Ishikawa (cell line): ENCODE measurements around the gene PEMT.

ENCODE experiments used
- CEBPB ChIP-seq: IDR thresholded peaks from 2 replicates; pipeline ENCODE4 v1.6.1; 2012
- CREB1 ChIP-seq: IDR thresholded peaks from 2 replicates; pipeline ENCODE4 v1.6.1; 2012; ENCODE audit warnings: low read depth
- EGR1 ChIP-seq: IDR thresholded peaks from 2 replicates; pipeline ENCODE4 v1.6.1; 2012
- EP300 ChIP-seq: IDR thresholded peaks from 2 replicates; pipeline ENCODE4 v1.6.1; 2012; ENCODE audit warnings: borderline replicate concordance
- FOXM1 ChIP-seq: IDR thresholded peaks from 2 replicates; pipeline ENCODE4 v1.6.1; 2012; ENCODE audit warnings: low read depth, borderline replicate concordance
- NFIC ChIP-seq: IDR thresholded peaks from 2 replicates; pipeline ENCODE4 v1.6.1; 2012
- RAD21 ChIP-seq: IDR thresholded peaks from 2 replicates; pipeline ENCODE4 v1.6.1; 2012; ENCODE audit warnings: low read depth
- TAF1 ChIP-seq: IDR thresholded peaks from 2 replicates; pipeline ENCODE4 v1.6.1; 2012; ENCODE audit warnings: low read depth, mild to moderate bottlenecking
- TCF12 ChIP-seq: IDR thresholded peaks from 2 replicates; pipeline ENCODE4 v1.6.1; 2012; ENCODE audit warnings: low read depth
- TEAD4 ChIP-seq: IDR thresholded peaks from 2 replicates; pipeline ENCODE4 v1.6.1; 2012
- YY1 ChIP-seq: IDR thresholded peaks from 2 replicates; pipeline ENCODE4 v1.6.1; 2012; ENCODE audit warnings: low read depth
- ZBTB7A ChIP-seq: IDR thresholded peaks from 2 replicates; pipeline ENCODE4 v1.6.1; 2012; ENCODE audit warnings: low read depth
- TF ChIP-seq, protein P1 (sequence below): IDR thresholded peaks from 2 replicates; pipeline ENCODE4 v1.6.1; 2012; ENCODE audit warnings: low read depth, mild to moderate bottlenecking
- TF ChIP-seq, protein P2 (sequence below): IDR thresholded peaks from 2 replicates; pipeline ENCODE4 v1.6.1; 2012
- TF ChIP-seq, protein P3 (sequence below): IDR thresholded peaks from 2 replicates; pipeline ENCODE4 v1.6.1; 2012

PEMT gene

DNA sequence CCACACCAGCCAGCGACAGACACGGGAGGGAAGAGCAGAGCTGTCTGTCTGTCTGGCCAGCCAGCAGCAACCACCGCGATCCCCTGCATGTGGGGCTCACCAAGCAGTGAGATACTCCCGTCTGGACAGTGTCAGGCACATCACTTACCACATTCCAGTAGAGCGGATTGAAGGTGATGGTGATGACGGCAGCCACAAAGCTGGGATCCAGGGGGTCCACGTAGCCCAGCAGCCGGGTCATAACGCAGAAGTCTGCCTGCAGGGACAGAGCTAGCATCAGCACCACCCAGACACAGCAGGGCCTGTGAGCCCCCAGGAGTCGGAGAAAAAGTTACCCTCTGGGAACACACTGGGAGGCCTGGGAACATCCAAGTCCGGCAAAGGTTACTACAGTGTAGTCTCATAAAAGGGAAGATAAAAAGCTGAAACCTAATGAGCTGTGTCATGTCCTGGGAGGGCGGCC is 14.7 kb downstream of the PEMT start:
- TF ChIP-seq, protein P1, sequence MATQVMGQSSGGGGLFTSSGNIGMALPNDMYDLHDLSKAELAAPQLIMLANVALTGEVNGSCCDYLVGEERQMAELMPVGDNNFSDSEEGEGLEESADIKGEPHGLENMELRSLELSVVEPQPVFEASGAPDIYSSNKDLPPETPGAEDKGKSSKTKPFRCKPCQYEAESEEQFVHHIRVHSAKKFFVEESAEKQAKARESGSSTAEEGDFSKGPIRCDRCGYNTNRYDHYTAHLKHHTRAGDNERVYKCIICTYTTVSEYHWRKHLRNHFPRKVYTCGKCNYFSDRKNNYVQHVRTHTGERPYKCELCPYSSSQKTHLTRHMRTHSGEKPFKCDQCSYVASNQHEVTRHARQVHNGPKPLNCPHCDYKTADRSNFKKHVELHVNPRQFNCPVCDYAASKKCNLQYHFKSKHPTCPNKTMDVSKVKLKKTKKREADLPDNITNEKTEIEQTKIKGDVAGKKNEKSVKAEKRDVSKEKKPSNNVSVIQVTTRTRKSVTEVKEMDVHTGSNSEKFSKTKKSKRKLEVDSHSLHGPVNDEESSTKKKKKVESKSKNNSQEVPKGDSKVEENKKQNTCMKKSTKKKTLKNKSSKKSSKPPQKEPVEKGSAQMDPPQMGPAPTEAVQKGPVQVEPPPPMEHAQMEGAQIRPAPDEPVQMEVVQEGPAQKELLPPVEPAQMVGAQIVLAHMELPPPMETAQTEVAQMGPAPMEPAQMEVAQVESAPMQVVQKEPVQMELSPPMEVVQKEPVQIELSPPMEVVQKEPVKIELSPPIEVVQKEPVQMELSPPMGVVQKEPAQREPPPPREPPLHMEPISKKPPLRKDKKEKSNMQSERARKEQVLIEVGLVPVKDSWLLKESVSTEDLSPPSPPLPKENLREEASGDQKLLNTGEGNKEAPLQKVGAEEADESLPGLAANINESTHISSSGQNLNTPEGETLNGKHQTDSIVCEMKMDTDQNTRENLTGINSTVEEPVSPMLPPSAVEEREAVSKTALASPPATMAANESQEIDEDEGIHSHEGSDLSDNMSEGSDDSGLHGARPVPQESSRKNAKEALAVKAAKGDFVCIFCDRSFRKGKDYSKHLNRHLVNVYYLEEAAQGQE, result no peak
- TF ChIP-seq CREB1 (no peak), EGR1 (no peak), NFIC (no peak), TAF1 (no peak), TCF12 (no peak), ZBTB7A (no peak), YY1 (no peak), EP300 (no peak), FOXM1 (no peak), RAD21 (no peak)

DNA sequence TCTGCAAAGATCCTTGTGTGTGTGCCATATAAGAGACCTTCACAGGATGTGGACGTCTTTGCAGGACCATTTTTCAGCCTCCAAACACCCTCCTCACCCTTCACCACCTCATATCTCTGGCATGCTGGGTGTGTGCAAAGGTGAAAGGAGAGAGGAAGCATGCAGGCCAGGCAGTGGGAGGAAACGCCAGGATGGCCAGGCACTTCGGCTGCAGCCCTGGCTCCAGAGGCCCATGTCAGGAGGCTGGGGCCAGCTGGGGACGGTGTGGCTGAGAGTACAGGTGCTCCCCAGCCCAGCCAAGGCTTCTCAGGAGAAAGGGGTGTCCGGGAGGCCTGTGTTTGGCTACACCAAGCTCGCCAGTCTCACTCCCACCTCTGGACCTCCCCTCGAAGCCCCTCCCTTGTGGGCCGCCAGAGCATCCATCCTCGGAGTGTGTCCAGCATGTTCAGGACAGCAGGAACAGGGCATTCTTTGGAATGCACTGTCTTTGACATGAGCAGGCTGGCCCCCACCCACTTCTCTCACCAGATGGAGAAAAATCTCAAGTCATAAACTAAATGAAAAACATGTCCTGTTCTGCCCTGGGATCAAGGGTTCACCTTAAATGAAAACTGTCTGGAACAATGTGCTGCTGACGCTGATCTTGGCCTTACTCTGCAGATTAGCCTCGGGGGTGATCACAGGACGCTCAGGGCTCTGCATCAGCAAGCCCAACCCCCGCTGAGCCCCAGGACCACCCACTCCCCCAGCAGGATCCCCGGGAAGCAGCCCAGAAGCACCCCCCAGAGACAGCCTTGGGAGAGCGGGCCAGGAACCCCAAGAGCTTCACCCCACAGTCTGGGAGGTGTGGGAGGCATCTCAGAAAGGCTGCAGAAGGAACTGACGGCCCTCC is 15.9 kb downstream of the PEMT start:
- TF ChIP-seq RAD21, result no peak
- no peak for TF ChIP-seq EGR1
- no peak for TF ChIP-seq EP300
- TF ChIP-seq TEAD4, result no peak
- no peak for TF ChIP-seq CEBPB
- no peak for TF ChIP-seq YY1
- no peak for TF ChIP-seq TAF1

DNA sequence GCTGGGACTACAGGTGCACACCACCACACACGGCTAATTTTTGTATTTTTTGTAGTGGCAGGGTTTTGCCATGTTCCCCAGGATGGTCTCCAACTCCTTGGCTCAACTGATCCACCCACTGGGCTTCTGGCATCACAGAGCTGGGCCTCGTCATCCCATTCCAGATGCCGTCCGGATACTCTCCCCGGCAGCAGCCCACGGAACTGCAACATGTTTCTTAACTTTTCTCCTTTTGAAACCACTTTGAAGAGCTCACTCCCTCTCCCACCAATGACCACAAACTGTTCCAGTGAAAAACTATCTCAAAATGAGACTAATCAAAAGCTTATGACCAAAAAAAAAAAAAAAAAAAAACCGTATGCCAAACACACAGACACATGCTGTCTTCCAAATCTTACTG is 17.6 kb downstream of the PEMT start:
- TF ChIP-seq TEAD4 (no peak), CEBPB (no peak), EP300 (no peak), ZBTB7A (no peak), TCF12 (no peak), NFIC (no peak), FOXM1 (no peak), TAF1 (no peak)
- TF ChIP-seq, protein P2, sequence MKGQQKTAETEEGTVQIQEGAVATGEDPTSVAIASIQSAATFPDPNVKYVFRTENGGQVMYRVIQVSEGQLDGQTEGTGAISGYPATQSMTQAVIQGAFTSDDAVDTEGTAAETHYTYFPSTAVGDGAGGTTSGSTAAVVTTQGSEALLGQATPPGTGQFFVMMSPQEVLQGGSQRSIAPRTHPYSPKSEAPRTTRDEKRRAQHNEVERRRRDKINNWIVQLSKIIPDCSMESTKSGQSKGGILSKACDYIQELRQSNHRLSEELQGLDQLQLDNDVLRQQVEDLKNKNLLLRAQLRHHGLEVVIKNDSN, result no peak
- TF ChIP-seq, protein P1, result no peak

DNA sequence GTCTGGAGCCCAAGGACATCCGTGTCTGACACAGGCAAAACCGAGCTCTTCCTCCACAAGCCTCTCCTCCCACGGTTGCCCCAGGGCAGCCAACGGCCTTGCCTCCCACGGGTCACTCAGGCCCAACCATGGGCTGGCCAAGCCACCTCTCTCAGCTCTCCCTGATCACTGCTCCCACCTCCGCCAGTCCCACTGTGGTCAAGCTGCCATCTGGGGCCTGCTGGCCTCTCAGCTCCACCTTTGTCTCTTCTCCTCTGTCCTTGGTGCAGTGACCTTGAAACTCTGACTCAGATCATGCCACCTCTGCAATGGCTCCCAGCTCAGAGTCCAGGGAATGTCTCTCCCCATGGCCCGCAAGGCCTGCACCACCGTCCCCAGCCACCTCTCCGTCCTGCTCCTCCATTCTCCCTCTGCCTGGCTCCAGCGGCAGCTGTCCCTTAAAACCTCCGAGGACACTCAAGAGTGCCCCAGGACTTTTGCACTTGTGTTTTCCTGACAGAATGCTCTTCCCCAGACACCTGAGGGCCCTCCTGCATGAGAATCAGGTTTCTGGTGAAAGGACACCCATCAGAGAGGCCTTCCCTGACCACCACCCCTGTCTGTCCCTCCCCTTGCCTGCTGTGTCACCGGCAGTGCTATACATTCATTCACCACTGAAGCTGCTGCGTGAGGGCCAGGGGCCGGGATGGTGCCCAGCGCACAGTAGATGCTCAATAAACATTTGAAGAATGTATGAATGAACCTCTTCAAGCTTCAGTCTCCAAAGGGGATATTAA is 19.3 kb downstream of the PEMT start:
- no peak for TF ChIP-seq EP300
- no peak for TF ChIP-seq TEAD4
- TF ChIP-seq FOXM1, result no peak
- no peak for TF ChIP-seq RAD21
- TF ChIP-seq, protein P2, result no peak
- TF ChIP-seq TAF1, result no peak

DNA sequence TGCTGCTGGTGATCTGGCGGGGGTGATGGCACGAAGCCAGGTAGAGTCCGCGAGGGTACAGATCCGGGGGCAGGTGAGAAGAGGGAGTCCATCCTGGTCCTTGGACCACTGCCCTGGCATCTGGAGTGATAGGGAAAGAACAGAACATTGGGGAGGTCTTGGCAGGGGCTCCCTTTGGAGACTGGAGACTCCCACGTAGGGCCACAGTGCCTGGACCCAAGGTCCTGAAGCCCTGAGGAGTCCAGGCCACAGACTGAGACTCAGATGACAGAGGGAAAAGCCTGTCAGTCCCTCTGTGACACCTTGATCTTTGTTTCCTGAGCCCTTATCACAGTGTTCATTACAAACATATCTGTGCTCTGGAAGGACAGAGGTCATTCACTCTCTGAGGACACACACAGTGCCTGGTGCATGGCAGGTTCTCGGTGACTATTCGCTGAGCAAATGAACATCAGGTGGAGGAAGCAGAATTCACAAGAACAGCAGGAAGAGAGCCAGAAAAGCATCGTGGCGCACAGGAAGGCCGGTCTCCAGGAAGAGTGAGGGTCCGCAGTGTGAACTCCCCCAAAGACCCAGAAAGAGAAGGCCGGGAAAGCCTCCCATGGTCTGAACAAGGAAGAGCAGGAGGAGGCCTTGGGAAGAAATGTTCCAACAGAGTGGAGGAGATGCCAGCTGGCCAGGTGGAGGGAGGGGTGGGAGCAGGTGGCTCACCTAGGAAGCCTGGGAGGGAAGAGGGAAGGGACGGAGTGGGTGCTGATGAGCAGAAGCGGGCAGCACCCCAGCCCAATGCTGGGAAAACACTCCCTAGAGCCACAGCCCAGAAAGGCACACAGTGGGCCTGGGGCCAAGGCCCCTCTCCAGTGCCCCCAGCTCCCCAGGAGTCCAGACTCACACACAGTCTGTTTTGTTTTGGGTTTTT is 20.5 kb downstream of the PEMT start:
- TF ChIP-seq CEBPB, result no peak
- TF ChIP-seq, protein P2, result no peak
- TF ChIP-seq TCF12, result no peak
- no peak for TF ChIP-seq ZBTB7A
- no peak for TF ChIP-seq FOXM1
- TF ChIP-seq TAF1, result no peak
- no peak for TF ChIP-seq YY1
- TF ChIP-seq, protein P1, result no peak
- no peak for TF ChIP-seq RAD21
- TF ChIP-seq, protein P3, sequence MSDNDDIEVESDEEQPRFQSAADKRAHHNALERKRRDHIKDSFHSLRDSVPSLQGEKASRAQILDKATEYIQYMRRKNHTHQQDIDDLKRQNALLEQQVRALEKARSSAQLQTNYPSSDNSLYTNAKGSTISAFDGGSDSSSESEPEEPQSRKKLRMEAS, result no peak
- no peak for TF ChIP-seq EGR1
- TF ChIP-seq CREB1, result no peak
- no peak for TF ChIP-seq EP300
- TF ChIP-seq TEAD4, result no peak
